Keratinocyte (primary cell): ENCODE results near the gene DGCR6L.

Experiments
- CTCF ChIP-seq, 3 experiments: IDR thresholded peaks in 1 of 3; conservative IDR thresholded peaks in 1 of 3; optimal IDR thresholded peaks in 1 of 3; 2 replicates in 2 of 3; 3 replicates in 1 of 3; pipeline versions ENCODE3 to v1.5.1; 2011; ENCODE audit warnings: low read length in 3 of 3, mild to moderate bottlenecking in 3 of 3, moderate library complexity in 2 of 3, control low read depth in 1 of 3, inconsistent platforms in 1 of 3; ENCODE audit not compliant: insufficient read depth in 2 of 3; ENCODE audit errors: extremely low read depth in 1 of 3
- EZH2 ChIP-seq: IDR thresholded peaks from one replicate; pipeline ENCODE4 v1.6.1; 2012; ENCODE audit warnings: inconsistent platforms, mild to moderate bottlenecking, low read length, moderate library complexity

GRCh38 chr22:20305894-20306645 is 13.8 kb downstream of the DGCR6L start:
- TF ChIP-seq CTCF (optimal IDR thresholded peaks at IDR 0.05 in 1 of 3, IDR thresholded peaks at IDR 0.05 in 1 of 3, conservative IDR thresholded peaks at IDR 0.05 in 1 of 3; ENCODE audit: extremely low read depth in 1 of 3, insufficient read depth in 2 of 3, low read length in 3 of 3), result no peak
- no peak for TF ChIP-seq EZH2
